IMR-90 (cell line): ENCODE data around the gene PRSS53. TPM values are rescaled to one million over a fixed set of nuclear protein-coding genes. Genes with fewer than 3 reads are reported as not detected.

Source experiments
- ATAC-seq: fragments of 200-7000 bp; cut with Tn5 transposase; 2 replicates; pipeline ENCODE4 v1.9.1; 2020; ENCODE audit warnings: low read depth, mild to moderate bottlenecking, moderate library complexity
- BruUV-seq: library from RNA; stranded (reverse); fragments of 400-500 nt; replicated peaks from 2 replicates; lab custom pipeline; 2021; lab: Mats Ljungman, UMichigan
- CTCF ChIA-PET: fragments of 300-600 bp; formaldehyde crosslinking; extraction: SDS; loops from one replicate; lab custom pipeline; 2021; ENCODE audit warnings: antibody characterized with exemption; lab: Yijun Ruan, JAX
- POLR2A ChIA-PET: fragments of 300-600 bp; sonication (Branson Sonifier 250); formaldehyde crosslinking; loops from one replicate; lab custom pipeline; 2022; ENCODE audit warnings: antibody characterized with exemption; ENCODE audit not compliant: unreplicated experiment; lab: Charles Lee
- DNase-seq: peaks from one replicate; pipeline ENCODE4 v3.0.0; 2013
- H2AFZ ChIP-seq: replicated peaks from 2 replicates; pipeline ENCODE3; 2013; ENCODE audit warnings: low read length, mild to moderate bottlenecking; ENCODE audit not compliant: poor library complexity
- H2AK5ac ChIP-seq: 2 replicates; pipeline ENCODE4 v1.6.1; 2013; ENCODE audit warnings: low read depth, low read length, inconsistent platforms
- H2AK9ac ChIP-seq: replicated peaks from 2 replicates; pipeline ENCODE3; 2013; ENCODE audit warnings: mild to moderate bottlenecking, low read depth, low read length, moderate library complexity; ENCODE audit not compliant: poor library complexity
- H2BK120ac ChIP-seq: 2 replicates; pipeline ENCODE4 v1.6.1; 2013; ENCODE audit warnings: low read depth, low read length, inconsistent platforms
- H2BK15ac ChIP-seq: 3 replicates; pipeline ENCODE4 v1.6.1; 2013; ENCODE audit warnings: low read depth, low read length, inconsistent platforms
- H2BK20ac ChIP-seq: 2 replicates; pipeline ENCODE4 v1.6.1; 2013; ENCODE audit warnings: low read depth, mild to moderate bottlenecking, inconsistent platforms, low read length, moderate library complexity
- H2BK5ac ChIP-seq: 2 replicates; pipeline ENCODE4 v1.6.1; 2013; ENCODE audit warnings: mild to moderate bottlenecking, low read depth, low read length, inconsistent platforms; ENCODE audit not compliant: poor library complexity, severe bottlenecking
- H3K14ac ChIP-seq: replicated peaks from 2 replicates; pipeline ENCODE4 v1.6.1; 2013; ENCODE audit warnings: low read depth, low read length, inconsistent platforms
- H3K18ac ChIP-seq: 2 replicates; pipeline ENCODE4 v1.6.1; 2013; ENCODE audit warnings: low read depth, low read length, control low read depth
- H3K23ac ChIP-seq: 2 replicates; pipeline ENCODE4 v1.6.1; 2013; ENCODE audit warnings: low read depth, low read length, inconsistent platforms
- H3K27ac ChIP-seq: 2 replicates; pipeline ENCODE4 v1.5.1; 2013; ENCODE audit warnings: mild to moderate bottlenecking, control low read depth, low read length; ENCODE audit not compliant: insufficient read depth
- H3K27me3 ChIP-seq: 2 replicates; pipeline ENCODE4 v1.6.1; 2013; ENCODE audit warnings: low read length; ENCODE audit not compliant: control insufficient read depth, insufficient read depth
- H3K36me3 ChIP-seq: 2 replicates; pipeline ENCODE4 v1.6.1; 2013; ENCODE audit warnings: low read length, mixed read lengths; ENCODE audit not compliant: control insufficient read depth, insufficient read depth
- H3K4ac ChIP-seq: 2 replicates; pipeline ENCODE4 v1.6.1; 2013; ENCODE audit warnings: low read depth, low read length, inconsistent platforms
- H3K4me1 ChIP-seq: 2 replicates; pipeline ENCODE4 v1.6.1; 2013; ENCODE audit warnings: low read length, mixed read lengths; ENCODE audit not compliant: control insufficient read depth, insufficient read depth
- H3K4me2 ChIP-seq: 2 replicates; pipeline ENCODE4 v1.6.1; 2013; ENCODE audit warnings: low read depth, mild to moderate bottlenecking, control low read depth, low read length, moderate library complexity
- H3K4me3 ChIP-seq: 2 replicates; pipeline ENCODE4 v1.5.1; 2013; ENCODE audit warnings: low read depth, mild to moderate bottlenecking, control low read depth, low read length, moderate library complexity; ENCODE audit not compliant: insufficient read depth
- H3K56ac ChIP-seq: 2 replicates; pipeline ENCODE4 v1.6.1; 2013; ENCODE audit warnings: low read length, inconsistent platforms; ENCODE audit not compliant: insufficient read depth; ENCODE audit errors: extremely low read depth
- H3K79me1 ChIP-seq, 2 experiments: 2 replicates each; pipeline ENCODE4 v1.6.1; 2013; ENCODE audit warnings: low read length in 2 of 2, inconsistent platforms in 1 of 2, low read depth in 1 of 2
- H3K9ac ChIP-seq: 2 replicates; pipeline ENCODE4 v1.6.1; 2013; ENCODE audit warnings: low read depth, low read length, control low read depth
- H3K9me1 ChIP-seq: 2 replicates; pipeline ENCODE4 v1.6.1; 2013; ENCODE audit warnings: low read length, inconsistent platforms; ENCODE audit not compliant: insufficient read depth
- H3K9me3 ChIP-seq: 2 replicates; pipeline ENCODE4 v1.6.1; 2013; ENCODE audit warnings: low read length; ENCODE audit not compliant: control insufficient read depth, insufficient read depth
- H4K20me1 ChIP-seq: 2 replicates; pipeline ENCODE4 v1.6.1; 2013; ENCODE audit warnings: low read length, inconsistent platforms; ENCODE audit not compliant: insufficient read depth
- H4K5ac ChIP-seq: 2 replicates; pipeline ENCODE4 v1.6.1; 2013; ENCODE audit warnings: mild to moderate bottlenecking, low read depth, low read length, control low read depth
- H4K8ac ChIP-seq, 2 experiments: 2 replicates each; pipeline ENCODE4 v1.6.1; 2013; ENCODE audit warnings: low read depth in 2 of 2, low read length in 2 of 2, control low read depth in 1 of 2, inconsistent platforms in 1 of 2
- H4K91ac ChIP-seq: 2 replicates; pipeline ENCODE4 v1.6.1; 2013; ENCODE audit warnings: low read depth, low read length, inconsistent platforms; ENCODE audit not compliant: insufficient read depth
- ELK1 ChIP-seq: fragments of 150-350 bp; IDR thresholded peaks from 2 replicates; pipeline ENCODE4 v1.6.1; 2016; ENCODE audit warnings: low read depth, mild to moderate bottlenecking, low read length, moderate library complexity, borderline replicate concordance
- MAFK ChIP-seq: IDR thresholded peaks from 2 replicates; pipeline ENCODE4 v1.6.1; 2012; ENCODE audit warnings: low read depth, low read length, improper control_type of control experiment
- MXI1 ChIP-seq: IDR thresholded peaks from 2 replicates; pipeline ENCODE4 v1.6.1; 2012; ENCODE audit warnings: low read depth, mild to moderate bottlenecking, low read length, moderate library complexity, borderline replicate concordance
- RAD21 ChIP-seq: IDR thresholded peaks from 2 replicates; pipeline ENCODE4 v1.6.1; 2012; ENCODE audit warnings: low read length, improper control_type of control experiment
- RCOR1 ChIP-seq: IDR thresholded peaks from 2 replicates; pipeline ENCODE4 v1.6.1; 2012; ENCODE audit warnings: mild to moderate bottlenecking, low read length, improper control_type of control experiment; ENCODE audit not compliant: insufficient replicate concordance
- RFX5 ChIP-seq: IDR thresholded peaks from 2 replicates; pipeline ENCODE4 v1.8.0; 2012; ENCODE audit warnings: low read depth, mild to moderate bottlenecking, low read length, moderate library complexity
- SMC3 ChIP-seq: fragments of 150-350 bp; IDR thresholded peaks from 2 replicates; pipeline ENCODE4 v1.6.1; 2016; ENCODE audit warnings: low read depth, mild to moderate bottlenecking, antibody characterized with exemption, low read length, moderate library complexity
- WGBS, 2 experiments: methylation state at CpG; one replicate each; pipeline versions ENCODE4 v1.1.5 to v1.1.7; 2013; ENCODE audit warnings: missing lambda C conversion rate in 2 of 2; ENCODE audit not compliant: insufficient read length in 1 of 2; ENCODE audit errors: extremely low coverage in 2 of 2; 5-methylcytosine and 5-hydroxymethylcytosine counted together
- dilution Hi-C: fragments of 300-500 bp; cut with HindIII; formaldehyde crosslinking; loops from one replicate; pipeline ENCODE4 v1.14.3; 2018; ENCODE audit warnings: low sequenced_read_pairs; ENCODE audit not compliant: unreplicated experiment
- in situ Hi-C: fragments of 300-500 bp; cut with MboI; formaldehyde crosslinking; loops from 3 replicates; pipeline ENCODE4 v1.14.3; 2019; ENCODE audit warnings: low sequenced_read_pairs, inconsistent platforms, mixed read lengths
- intact Hi-C: fragments of 100-400 bp; cut with micrococcal nuclease; formaldehyde crosslinking; loops from 2 replicates; pipeline ENCODE4 v1.10.0; 2022
- polyA plus RNA-seq, 3 experiments: library from polyadenylated mRNA; depleted of rRNA; stranded (reverse); fragments of >200 nt; gene quantifications; 2 replicates each; pipeline ENCODE4 v1.2.3, GENCODE V29; 2012; ENCODE audit warnings: low replicate concordance in 1 of 3
- total RNA-seq: library from RNA; depleted of rRNA; stranded (reverse); fragments of >200 nt; gene quantifications from 2 replicates; pipeline ENCODE4 v1.2.3, GENCODE V29; 2012
- TF ChIP-seq, protein P1 (sequence below): conservative IDR thresholded peaks from 2 replicates; pipeline ENCODE4 v1.5.1; 2012; ENCODE audit warnings: mild to moderate bottlenecking, low read depth, low read length, improper control_type of control experiment

PRSS53 gene
- total and polyA plus RNA-seq, 2 of the 4 experiments (the other 2 are of a cell fraction): 0.72 to 5.9 TPM

- H3K56ac ChIP-seq: no peak overlapping the region
- no peak overlapping the region for H3K4me2 ChIP-seq
- 0 out of 2 replicates have a peak, but pooled peaks cover 2% of the 10 kb centered on the region for H3K4me1 ChIP-seq
- ATAC-seq: no peak
- no peak for DNase-seq
- H3K27me3 ChIP-seq: no peaks in the 10 kb centered on the region
- intact Hi-C loops (no loop called here), dilution Hi-C loops (no loop called here), in situ Hi-C loops (no loop called here)
- no peak overlapping the region for H2AK5ac ChIP-seq
- no peak overlapping the region for H3K9ac ChIP-seq
- no peak overlapping the region for H2BK15ac ChIP-seq
- H4K5ac ChIP-seq: no peak overlapping the region
- H2BK120ac ChIP-seq: no peak overlapping the region
- CTCF ChIA-PET: no interaction called here
- H2BK20ac ChIP-seq: no peak overlapping the region
- no peak overlapping the region for H4K91ac ChIP-seq
- no TSS peak for BruUV-seq
- no peak overlapping the region for H3K18ac ChIP-seq
- no peak overlapping the region for H3K14ac ChIP-seq
- no peak overlapping the region for H2AK9ac ChIP-seq
- H4K20me1 ChIP-seq: no peaks in the 10 kb centered on the region
- no peaks in the 10 kb centered on the region for H3K9me3 ChIP-seq
- no peaks in the 10 kb centered on the region for H3K79me1 ChIP-seq
- H4K8ac ChIP-seq: no peak overlapping the region
- H2AFZ ChIP-seq: no peak overlapping the region
- peaks cover 36% of the 10 kb centered on the region for H3K36me3 ChIP-seq
- no peak overlapping the region for H2BK5ac ChIP-seq
- peaks cover 3% of the 10 kb centered on the region; the same call in 1 of the 2 replicates for H3K9me1 ChIP-seq
- no peak overlapping the region for H3K27ac ChIP-seq
- H3K23ac ChIP-seq: no peak overlapping the region
- 81% methylated on average over 17 of the region's 29 CpGs; no CpG with 5 or more reads in 1 of the 2 experiments for WGBS, 2 experiments
- no peak overlapping the region for H3K4me3 ChIP-seq
- H3K4ac ChIP-seq: no peak overlapping the region
- POLR2A ChIA-PET: no interaction called here
- TF ChIP-seq MAFK (no peak), ELK1 (no peak), RFX5 (no peak), RCOR1 (no peak), SMC3 (no peak), MXI1 (no peak), RAD21 (no peak)
- TF ChIP-seq, protein P1, sequence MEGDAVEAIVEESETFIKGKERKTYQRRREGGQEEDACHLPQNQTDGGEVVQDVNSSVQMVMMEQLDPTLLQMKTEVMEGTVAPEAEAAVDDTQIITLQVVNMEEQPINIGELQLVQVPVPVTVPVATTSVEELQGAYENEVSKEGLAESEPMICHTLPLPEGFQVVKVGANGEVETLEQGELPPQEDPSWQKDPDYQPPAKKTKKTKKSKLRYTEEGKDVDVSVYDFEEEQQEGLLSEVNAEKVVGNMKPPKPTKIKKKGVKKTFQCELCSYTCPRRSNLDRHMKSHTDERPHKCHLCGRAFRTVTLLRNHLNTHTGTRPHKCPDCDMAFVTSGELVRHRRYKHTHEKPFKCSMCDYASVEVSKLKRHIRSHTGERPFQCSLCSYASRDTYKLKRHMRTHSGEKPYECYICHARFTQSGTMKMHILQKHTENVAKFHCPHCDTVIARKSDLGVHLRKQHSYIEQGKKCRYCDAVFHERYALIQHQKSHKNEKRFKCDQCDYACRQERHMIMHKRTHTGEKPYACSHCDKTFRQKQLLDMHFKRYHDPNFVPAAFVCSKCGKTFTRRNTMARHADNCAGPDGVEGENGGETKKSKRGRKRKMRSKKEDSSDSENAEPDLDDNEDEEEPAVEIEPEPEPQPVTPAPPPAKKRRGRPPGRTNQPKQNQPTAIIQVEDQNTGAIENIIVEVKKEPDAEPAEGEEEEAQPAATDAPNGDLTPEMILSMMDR: no peak
Observed at GRCh38 chr16:31129568-31130335, 41.0 kb upstream of the PRSS53 start.
